ENCODE results near the gene AFAP1.

AFAP1 gene

GRCh38 chr4:7754565-7755262 lies 184.9 kb downstream of the AFAP1 start:
- DNase-seq (ENCODE audit: low read depth, low spot score), result no peak

GRCh38 chr4:7753931-7754465 lies 185.7 kb downstream of the AFAP1 start:
- DNase-seq (ENCODE audit: low read depth, low spot score), result no peak
- TF ChIP-seq CTCF (IDR thresholded peaks at IDR 0.05; ENCODE audit: low read depth, low read length), result no peak
- in situ Hi-C loops (cut with HindIII; ENCODE audit: low sequenced_read_pairs), result no loop called here
- no peak overlapping the region for H3K4me3 ChIP-seq (ENCODE audit: low read depth, low read length)

More at GRCh38 chr4:7754565-7755262, 184.9 kb downstream of the AFAP1 start:
- no peak for TF ChIP-seq CTCF (IDR thresholded peaks at IDR 0.05; ENCODE audit: low read depth, low read length)
- in situ Hi-C loops (cut with HindIII; ENCODE audit: low sequenced_read_pairs), result no loop called here
- H3K4me3 ChIP-seq (ENCODE audit: low read depth, low read length), result no peak overlapping the region

GRCh38 chr4:7753271-7753670 lies 186.4 kb downstream of the AFAP1 start:
- no peak for DNase-seq (ENCODE audit: low read depth, low spot score)
- H3K4me3 ChIP-seq (ENCODE audit: low read depth, low read length), result no peak overlapping the region
- TF ChIP-seq CTCF (IDR thresholded peaks at IDR 0.05; ENCODE audit: low read depth, low read length), result no peak
- in situ Hi-C loops (cut with HindIII; ENCODE audit: low sequenced_read_pairs), result no loop called here

GRCh38 chr4:7752649-7753048 lies 187.0 kb downstream of the AFAP1 start:
- in situ Hi-C loops (cut with HindIII; ENCODE audit: low sequenced_read_pairs), result no loop called here
- TF ChIP-seq CTCF (IDR thresholded peaks at IDR 0.05; ENCODE audit: low read depth, low read length), result no peak
- DNase-seq (ENCODE audit: low read depth, low spot score), result no peak
- H3K4me3 ChIP-seq (ENCODE audit: low read depth, low read length), result no peak overlapping the region

GRCh38 chr4:7750972-7751371 lies 188.7 kb downstream of the AFAP1 start:
- H3K4me3 ChIP-seq (ENCODE audit: low read depth, low read length), result no peak overlapping the region
- in situ Hi-C loops (cut with HindIII; ENCODE audit: low sequenced_read_pairs), result no loop called here
- no peak for TF ChIP-seq CTCF (IDR thresholded peaks at IDR 0.05; ENCODE audit: low read depth, low read length)
- DNase-seq (ENCODE audit: low read depth, low spot score), result no peak

GRCh38 chr4:7750523-7750922 lies 189.1 kb downstream of the AFAP1 start:
- no peak overlapping the region for H3K4me3 ChIP-seq (ENCODE audit: low read depth, low read length)
- DNase-seq (ENCODE audit: low read depth, low spot score), result no peak
- TF ChIP-seq CTCF (IDR thresholded peaks at IDR 0.05; ENCODE audit: low read depth, low read length), result no peak
- in situ Hi-C loops (cut with HindIII; ENCODE audit: low sequenced_read_pairs), result no loop called here

All from astrocyte of the spinal cord (primary cell).